ENCODE results near the gene ARHGAP31. TPM values are rescaled to one million over a fixed set of nuclear protein-coding genes. Genes with fewer than 3 reads are reported as not detected.
"Not testable (repeated sequence)": the region's sequence is repeated elsewhere in the genome, so short reads cannot be mapped to it uniquely, and the experiment has no call there.

ARHGAP31 gene
- total and polyA plus RNA-seq, 7 donors, result 1.9 to 13.2 (median 5.3) TPM

GRCh38 chr3:119257654-119258410 is 36.4 kb upstream of the ARHGAP31 start:
- intact Hi-C loops (cut with DNase I), result no loop called here
- TF ChIP-seq CTCF (IDR thresholded peaks at IDR 0.05), result no peak
- Histone ChIP-seq H3K9me3 (no peaks in the 10 kb centered on the region), H3K4me1 (peaks cover 3% of the 10 kb centered on the region), H3K27ac (no peak overlapping the region), H3K27me3 (ENCODE audit: insufficient read depth in 3 of 3, low read length in 2 of 3) (no peaks in the 10 kb centered on the region), H3K36me3 (ENCODE audit: insufficient read depth in 1 of 2, low read depth in 1 of 2) (no peaks in the 10 kb centered on the region), H3K4me3 (no peak overlapping the region)
- no peak for DNase-seq
- 80 to 86% (median 84%) methylated on average over 8 of the region's 8 CpGs for WGBS, 3 donors
- ATAC-seq, result no peak

GRCh38 chr3:119258915-119259314 is 35.3 kb upstream of the ARHGAP31 start:
- H3K9me3 ChIP-seq, result no peaks in the 10 kb centered on the region
- no peaks in the 10 kb centered on the region for H3K36me3 ChIP-seq (ENCODE audit: insufficient read depth in 1 of 2, low read depth in 1 of 2)
- peaks cover 3% of the 10 kb centered on the region for H3K4me1 ChIP-seq
- no peak for ATAC-seq
- no peak for TF ChIP-seq CTCF (IDR thresholded peaks at IDR 0.05)
- H3K27ac ChIP-seq, result no peak overlapping the region
- no peaks in the 10 kb centered on the region for H3K27me3 ChIP-seq (ENCODE audit: insufficient read depth in 3 of 3, low read length in 2 of 3)
- 5 to 20% (median 20%) methylated on average over 1 of the region's 1 CpG for WGBS, 3 donors
- DNase-seq, result no peak
- H3K4me3 ChIP-seq, result no peak overlapping the region
- intact Hi-C loops (cut with DNase I), result no loop called here

- H3K4me3 ChIP-seq, result no peak overlapping the region
- ATAC-seq, result no peak
- no peak for TF ChIP-seq CTCF (IDR thresholded peaks at IDR 0.05)
- no peaks in the 10 kb centered on the region for H3K27me3 ChIP-seq (ENCODE audit: insufficient read depth in 3 of 3, low read length in 2 of 3)
- no peak for DNase-seq
- H3K9me3 ChIP-seq, result no peaks in the 10 kb centered on the region
- H3K36me3 ChIP-seq (ENCODE audit: insufficient read depth in 1 of 2, low read depth in 1 of 2), result no peaks in the 10 kb centered on the region
- H3K27ac ChIP-seq, result no peak overlapping the region
- peaks cover 3% of the 10 kb centered on the region for H3K4me1 ChIP-seq
- intact Hi-C loops (cut with DNase I), result no loop called here
- WGBS, 3 donors, result 76 to 94% (median 91%) methylated on average over 4 of the region's 4 CpGs
Measured at GRCh38 chr3:119259821-119260220, 34.4 kb upstream of the ARHGAP31 start.

- WGBS, 3 donors, result 63 to 79% (median 73%) methylated on average over 5 to 6 of the region's 6 CpGs
- Histone ChIP-seq H3K27me3 (ENCODE audit: insufficient read depth in 3 of 3, low read length in 2 of 3) (no peaks in the 10 kb centered on the region), H3K9me3 (no peaks in the 10 kb centered on the region), H3K27ac (no peak overlapping the region), H3K36me3 (ENCODE audit: insufficient read depth in 1 of 2, low read depth in 1 of 2) (no peaks in the 10 kb centered on the region), H3K4me3 (no peak overlapping the region), H3K4me1 (peaks cover 3% of the 10 kb centered on the region)
- DNase-seq (no peak), ATAC-seq (no peak)
- intact Hi-C loops (cut with DNase I), result no loop called here
- TF ChIP-seq CTCF (IDR thresholded peaks at IDR 0.05), result no peak
Measured at GRCh38 chr3:119261055-119261454, 33.1 kb upstream of the ARHGAP31 start.

- intact Hi-C loops (cut with DNase I); DNase-seq: not testable (repeated sequence)
- 70 to 79% (median 72%) methylated on average over 2 of the region's 2 CpGs for WGBS, 3 donors
Measured at GRCh38 chr3:119270212-119270611, 24.0 kb upstream of the ARHGAP31 start.

More at GRCh38 chr3:119270212-119270611, 24.0 kb upstream of the ARHGAP31 start:
- not testable (repeated sequence) for H3K27ac ChIP-seq; ATAC-seq; H3K27me3 ChIP-seq (ENCODE audit: insufficient read depth in 3 of 3, low read length in 2 of 3); H3K4me3 ChIP-seq; H3K36me3 ChIP-seq (ENCODE audit: insufficient read depth in 1 of 2, low read depth in 1 of 2); H3K4me1 ChIP-seq; H3K9me3 ChIP-seq
